ENCODE measurements around the gene ASS1. TPM values are rescaled to one million over a fixed set of nuclear protein-coding genes. Genes with fewer than 3 reads are reported as not detected.

ASS1 gene
- total RNA-seq, 2 experiments from 2014 or later = 2.6 to 4.1 TPM

DNA sequence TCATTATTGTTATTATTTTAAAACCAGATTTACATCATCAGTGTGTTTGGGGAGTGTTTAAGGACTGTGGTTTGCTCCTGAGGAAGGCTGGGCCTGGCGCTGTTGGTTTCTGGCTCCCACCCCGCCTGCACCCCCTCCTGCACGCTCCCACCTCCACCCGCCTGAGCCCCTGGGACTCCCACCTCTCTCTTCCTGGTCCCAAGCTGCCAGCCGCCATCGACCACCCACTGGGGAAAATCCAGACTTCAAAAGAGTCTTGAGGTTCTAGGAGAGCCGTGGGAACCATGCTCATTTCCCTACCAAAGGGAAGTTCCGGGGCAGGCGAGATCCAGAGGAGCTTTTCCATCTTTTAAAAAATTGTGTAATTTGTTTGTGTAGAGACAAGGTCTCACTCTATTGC is 99.6 kb downstream of the ASS1 start:
- no peak for ATAC-seq (ENCODE audit: low read depth)
- H3K4me1 Mint-ChIP-seq = no peaks in the 10 kb centered on the region
- no peaks in the 10 kb centered on the region for H3K36me3 Mint-ChIP-seq
- peaks cover 2% of the 10 kb centered on the region for H3K9me3 Mint-ChIP-seq
- H3K27me3 Mint-ChIP-seq = peaks cover 25% of the 10 kb centered on the region
- POLR2A ChIA-PET = no interaction called here
- H3K27ac Mint-ChIP-seq = no peak overlapping the region
- H3K4me3 Mint-ChIP-seq = no peak overlapping the region
- no peak for DNase-seq

GRCh38 chr9:130548103-130548502 is 103.3 kb downstream of the ASS1 start:
- peaks cover 4% of the 10 kb centered on the region for H3K9me3 Mint-ChIP-seq
- H3K4me3 Mint-ChIP-seq = no peak overlapping the region
- no peaks in the 10 kb centered on the region for H3K36me3 Mint-ChIP-seq
- ATAC-seq (ENCODE audit: low read depth) (no peak), DNase-seq (no peak)
- H3K27me3 Mint-ChIP-seq = peaks cover 7% of the 10 kb centered on the region
- H3K4me1 Mint-ChIP-seq = no peaks in the 10 kb centered on the region
- POLR2A ChIA-PET = no interaction called here
- H3K27ac Mint-ChIP-seq = no peak overlapping the region

- no peaks in the 10 kb centered on the region for H3K36me3 Mint-ChIP-seq
- H3K27ac Mint-ChIP-seq = no peak overlapping the region
- DNase-seq (no peak), ATAC-seq (ENCODE audit: low read depth) (no peak)
- POLR2A ChIA-PET = no interaction called here
- H3K9me3 Mint-ChIP-seq = peaks cover 4% of the 10 kb centered on the region
- H3K4me3 Mint-ChIP-seq = no peak overlapping the region
- no peaks in the 10 kb centered on the region for H3K4me1 Mint-ChIP-seq
- H3K27me3 Mint-ChIP-seq = peaks cover 2% of the 10 kb centered on the region
Measured at GRCh38 chr9:130549093-130549735, 104.5 kb downstream of the ASS1 start.

Other genes starting within 250 kb of the ASS1 start
- gene HMCN2, start 179.2 kb upstream of the ASS1 start, total RNA-seq = not detected
- gene FUBP3, start 134.6 kb downstream of the ASS1 start, total RNA-seq = 10 to 100 TPM; 34.7 to 37.8 TPM
- under 1 TPM in 1 of 2 experiments, not detected in 1; 0.17 TPM for gene PRDM12, start 219.6 kb downstream of the ASS1 start, total RNA-seq
- gene EXOSC2, start 248.8 kb downstream of the ASS1 start, total RNA-seq = 10 to 100 TPM; 57.2 to 58.8 TPM